VCaP (cell line): ENCODE results near the gene PRKAG3.

Experiments used
- H3K27ac ChIP-seq: fragments of 450-650 bp; 2 replicates; pipeline ENCODE4 v1.5.1; 2017
- CTCF ChIP-seq: fragments of 450-650 bp; conservative IDR thresholded peaks from 2 replicates; pipeline ENCODE4 v1.5.1; 2017; ENCODE audit warnings: mild to moderate bottlenecking, moderate library complexity

Gene PRKAG3

GRCh38 chr2:218804817-218805216, 26.8 kb downstream of the PRKAG3 start:
- no peak overlapping the region for H3K27ac ChIP-seq
- TF ChIP-seq CTCF = no peak

DNA sequence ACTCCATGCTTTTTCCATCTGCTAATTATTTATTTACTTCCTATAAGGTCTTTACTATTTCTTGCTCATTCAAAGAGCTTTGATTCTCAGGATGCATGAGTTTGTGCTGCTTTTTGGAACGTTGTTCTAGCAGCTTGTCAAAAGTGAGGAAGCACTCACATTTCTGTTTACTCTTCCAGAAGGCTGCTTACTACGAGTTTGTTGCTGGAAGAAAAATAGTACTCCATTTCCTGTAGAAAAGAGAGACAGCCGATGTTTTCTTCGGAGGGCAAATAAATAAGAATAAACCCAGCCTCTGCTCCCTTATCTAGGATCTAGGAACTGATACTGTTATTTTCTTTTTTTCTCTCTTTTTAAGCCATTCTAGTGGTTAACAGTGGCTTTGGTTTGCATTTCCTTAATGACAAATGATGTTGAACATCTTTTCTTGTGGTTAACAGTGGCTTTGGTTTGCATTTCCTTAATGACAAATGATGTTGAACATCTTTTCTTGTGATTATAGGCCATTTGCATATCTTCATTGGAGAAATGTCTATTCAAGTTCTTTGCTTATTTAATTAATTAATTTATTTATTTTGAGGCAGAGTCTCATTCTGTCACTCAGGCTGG, 29.1 kb downstream of the PRKAG3 start:
- no peak for TF ChIP-seq CTCF

GRCh38 chr2:218799990-218800389, 31.6 kb downstream of the PRKAG3 start:
- no peak overlapping the region for H3K27ac ChIP-seq

More for the DNA sequence above, 29.1 kb downstream of the PRKAG3 start:
- H3K27ac ChIP-seq = no peak overlapping the region

DNA sequence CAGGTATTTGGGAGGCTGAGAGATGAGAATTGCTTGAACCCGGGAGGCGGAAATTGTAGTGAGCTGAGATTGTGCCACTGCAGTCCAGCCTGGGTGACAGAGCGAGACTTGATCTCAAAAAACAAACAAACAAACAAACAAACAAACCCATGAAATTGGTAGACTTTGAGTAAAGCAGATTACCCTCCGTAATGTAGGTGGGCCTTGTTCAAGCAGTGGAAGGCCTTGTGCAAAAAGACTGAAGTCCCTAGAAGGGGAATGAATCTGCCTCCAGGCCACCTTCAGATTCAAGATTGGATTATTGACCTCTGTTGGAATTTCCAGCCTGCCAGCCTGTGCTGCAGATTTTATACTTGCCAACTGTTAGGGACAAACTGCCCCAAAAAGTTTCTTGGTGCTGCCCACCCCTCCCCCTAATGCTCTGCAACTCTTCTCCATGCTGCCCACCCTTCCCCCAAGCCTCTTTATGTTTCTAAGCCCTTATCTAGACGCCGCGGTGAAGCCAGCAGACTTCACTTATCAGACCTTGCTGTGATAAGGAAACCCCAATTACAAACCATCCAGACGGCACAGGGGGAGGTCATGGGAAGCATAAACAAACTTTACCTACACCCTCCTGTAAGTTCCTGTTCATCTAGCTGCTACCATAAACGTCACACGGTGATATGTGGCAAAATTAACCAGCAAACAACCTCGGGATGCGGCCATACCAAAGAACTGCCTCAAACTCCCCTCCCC, 32.7 kb downstream of the PRKAG3 start:
- no peak overlapping the region for H3K27ac ChIP-seq
- no peak for TF ChIP-seq CTCF

More at GRCh38 chr2:218799990-218800389, 31.6 kb downstream of the PRKAG3 start:
- no peak for TF ChIP-seq CTCF

GRCh38 chr2:218796691-218797090, 34.9 kb downstream of the PRKAG3 start:
- H3K27ac ChIP-seq = no peak overlapping the region
- no peak for TF ChIP-seq CTCF

DNA sequence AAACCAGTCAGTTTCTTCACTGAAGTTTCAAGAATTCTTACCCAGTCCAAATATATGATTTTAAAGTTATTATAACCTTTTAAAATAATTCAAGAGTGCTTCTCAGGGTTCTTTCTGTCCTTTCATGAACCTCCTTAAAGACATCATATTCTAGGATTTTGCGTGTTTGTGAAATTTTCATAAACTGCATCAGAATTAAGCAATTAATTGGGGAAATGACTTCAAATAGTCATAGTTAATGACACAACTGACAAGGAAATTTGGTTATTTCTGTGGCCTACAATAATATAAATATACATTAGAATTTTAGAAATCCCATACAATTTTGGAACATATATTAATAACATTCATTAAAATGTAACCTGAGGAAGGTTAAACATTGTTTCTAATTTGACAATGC, 39.2 kb downstream of the PRKAG3 start:
- H3K27ac ChIP-seq = no peak overlapping the region
- no peak for TF ChIP-seq CTCF

- H3K27ac ChIP-seq = no peak overlapping the region
- no peak for TF ChIP-seq CTCF
Measured at GRCh38 chr2:218788529-218789255, 42.9 kb downstream of the PRKAG3 start.
